Spleen (tissue), 7 donors: ENCODE results near the gene DNPEP.

Experiments
- CTCF ChIP-seq, 11 experiments: fragments of 200-600 bp in 7 of 11; fragments of 450-650 bp in 4 of 11; sonication (generic) in 4 of 11; IDR thresholded peaks in 8 of 11; conservative IDR thresholded peaks in 3 of 11; 1 replicate in 7 of 11; 2 replicates in 4 of 11; pipeline versions ENCODE4 v1.4.0 to v1.8.0; 2016 to 2021; ENCODE audit warnings: antibody characterized with exemption in 11 of 11, inconsistent platforms in 4 of 11, mild to moderate bottlenecking in 1 of 11
- POLR2A ChIP-seq, 3 donors: fragments of 450-650 bp; IDR thresholded peaks; one replicate each; pipeline ENCODE4 v1.5.1; 2017; ENCODE audit warnings: antibody characterized with exemption in 3 of 3, mild to moderate bottlenecking in 1 of 3
- POLR2AphosphoS5 ChIP-seq, 3 donors: sonication (generic); formaldehyde crosslinking; IDR thresholded peaks; one replicate each; pipeline ENCODE4 v1.5.1; 2017; ENCODE audit warnings: antibody characterized with exemption in 3 of 3
- donor health status: DM: no; HTN: no; CAD: no; lungs with moderate emphysema.
- donor health status: DM: no; HTN: no; CAD: no.
- donor health status: DM: no; HTN: no; CAD: no.

DNA sequence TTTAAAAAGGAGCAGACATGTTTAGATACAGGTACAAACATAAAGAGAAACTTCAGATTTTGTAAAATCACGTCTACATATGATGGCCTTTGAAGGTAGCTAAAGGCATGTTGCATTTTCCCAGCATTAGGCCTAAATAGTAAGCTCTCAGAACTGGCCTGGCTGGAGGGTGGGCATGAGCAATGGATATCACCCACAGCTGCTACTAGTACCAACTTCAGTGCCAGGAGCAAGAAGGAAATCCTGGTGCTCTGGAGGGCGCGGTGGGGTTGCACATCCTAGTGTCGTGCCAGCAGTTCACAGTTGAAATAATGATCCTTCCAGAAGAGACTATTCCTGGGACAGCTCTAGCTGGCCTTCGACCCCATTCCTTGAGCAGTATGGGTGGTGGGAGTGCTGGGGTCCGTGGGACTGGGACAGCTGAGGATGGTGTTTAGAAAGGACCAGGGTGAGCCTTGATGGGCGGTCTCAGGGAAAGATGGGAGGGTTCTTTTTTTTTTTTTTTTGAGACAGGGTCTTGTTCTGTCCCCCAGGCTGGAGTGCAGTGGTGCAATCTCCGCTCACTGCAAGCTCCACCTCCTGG lies 35.3 kb upstream of the DNPEP start:
- no peak for TF ChIP-seq CTCF (IDR thresholded peaks at IDR 0.05 in 8 of 11, conservative IDR thresholded peaks at IDR 0.05 in 3 of 11)
- TF ChIP-seq POLR2A (IDR thresholded peaks at IDR 0.05), result no peak
- TF ChIP-seq POLR2AphosphoS5 (IDR thresholded peaks at IDR 0.05), result no peak
